HG02588 (cell line): ENCODE results near the gene AHCY.
"Not testable (repeated sequence)": the region's sequence is repeated elsewhere in the genome, so short reads cannot be mapped to it uniquely, and the experiment has no call there.

ENCODE experiments used
- ATAC-seq: cut with Tn5 transposase; IDR thresholded peaks from one replicate; pipeline ENCODE4 v1.9.1; 2021; ENCODE audit warnings: mild to moderate bottlenecking, moderate library complexity; ENCODE audit not compliant: unreplicated experiment

Gene AHCY

GRCh38 chr20:34299556-34300255, 3.4 kb downstream of the AHCY start:
- ATAC-seq, result no peak

- not testable (repeated sequence) for ATAC-seq
These were observed 4.8 kb downstream of the AHCY start for GRCh38 chr20:34298294-34298784.

- ATAC-seq, result no peak
These were observed 6.7 kb downstream of the AHCY start for GRCh38 chr20:34296468-34296867.

GRCh38 chr20:34295284-34295683, 7.9 kb downstream of the AHCY start:
- ATAC-seq, result no peak

GRCh38 chr20:34294563-34294962, 8.6 kb downstream of the AHCY start:
- ATAC-seq, result no peak

GRCh38 chr20:34293589-34293988, 9.6 kb downstream of the AHCY start:
- ATAC-seq, result no peak

- no peak for ATAC-seq
These were observed 10.0 kb downstream of the AHCY start for GRCh38 chr20:34293119-34293518.

- no peak for ATAC-seq
These were observed 10.7 kb downstream of the AHCY start for GRCh38 chr20:34292496-34292895.

- ATAC-seq, result no peak
These were observed 12.7 kb downstream of the AHCY start for GRCh38 chr20:34290471-34290870.

- ATAC-seq, result not testable (repeated sequence)
These were observed 15.7 kb downstream of the AHCY start for GRCh38 chr20:34287500-34287899.

GRCh38 chr20:34285450-34285849, 17.7 kb downstream of the AHCY start:
- no peak for ATAC-seq

GRCh38 chr20:34283844-34284243, 19.3 kb downstream of the AHCY start:
- ATAC-seq, result no peak

- ATAC-seq, result no peak
These were observed 21.1 kb downstream of the AHCY start for GRCh38 chr20:34282041-34282440.

- no peak for ATAC-seq
These were observed 22.0 kb downstream of the AHCY start for GRCh38 chr20:34281177-34281576.

GRCh38 chr20:34274694-34275093, 28.5 kb downstream of the AHCY start:
- no peak for ATAC-seq

GRCh38 chr20:34271956-34272355, 31.2 kb downstream of the AHCY start:
- no peak for ATAC-seq

- ATAC-seq, result no peak
These were observed 33.0 kb downstream of the AHCY start for GRCh38 chr20:34269996-34270627.

GRCh38 chr20:34268851-34269636, 34.1 kb downstream of the AHCY start:
- no peak for ATAC-seq

- ATAC-seq, result no peak
These were observed 35.0 kb downstream of the AHCY start for GRCh38 chr20:34268145-34268544.

- ATAC-seq, result no peak
These were observed 39.0 kb downstream of the AHCY start for GRCh38 chr20:34264141-34264540.

GRCh38 chr20:34263468-34263867, 39.7 kb downstream of the AHCY start:
- ATAC-seq, result not testable (repeated sequence)
